ENCODE measurements around the gene SELPLG.

- no peak for TF ChIP-seq CTCF (IDR thresholded peaks at IDR 0.05)
- TF ChIP-seq EP300 (IDR thresholded peaks at IDR 0.05) = no peak
Observed at GRCh38 chr12:108589840-108590229, 43.9 kb downstream of the SELPLG start.

Data from ovary (tissue), 3 donors.